NCI-H82 (cell line): Measurements from ENCODE around the gene GDF7.
"Not testable (repeated sequence)": the region's sequence is repeated elsewhere in the genome, so short reads cannot be mapped to it uniquely, and the experiment has no call there.

Experiments
- DNase-seq: peaks from one replicate; lab custom pipeline; 2025; lab: John Stamatoyannopoulos, UW

The GDF7 gene

GRCh38 chr2:20698916-20699613, 32.1 kb downstream of the GDF7 start:
- no peak for DNase-seq

GRCh38 chr2:20702563-20702962, 35.6 kb downstream of the GDF7 start:
- DNase-seq: no peak

GRCh38 chr2:20704886-20705285, 37.9 kb downstream of the GDF7 start:
- DNase-seq: no peak

- DNase-seq: no peak
Observed at GRCh38 chr2:20706217-20706616, 39.3 kb downstream of the GDF7 start.

- no peak for DNase-seq
Observed at GRCh38 chr2:20706786-20707185, 39.8 kb downstream of the GDF7 start.

GRCh38 chr2:20707601-20708000, 40.7 kb downstream of the GDF7 start:
- peak; percentile 39 for DNase-seq

GRCh38 chr2:20711641-20712040, 44.7 kb downstream of the GDF7 start:
- not testable (repeated sequence) for DNase-seq

GRCh38 chr2:20713585-20713984, 46.6 kb downstream of the GDF7 start:
- DNase-seq: not testable (repeated sequence)

GRCh38 chr2:20714412-20714811, 47.5 kb downstream of the GDF7 start:
- DNase-seq: not testable (repeated sequence)

- not testable (repeated sequence) for DNase-seq
Observed at GRCh38 chr2:20716164-20716563, 49.2 kb downstream of the GDF7 start.

- no peak for DNase-seq
Observed at GRCh38 chr2:20717641-20718040, 50.7 kb downstream of the GDF7 start.

GRCh38 chr2:20722592-20723240, 55.8 kb downstream of the GDF7 start:
- DNase-seq: no peak

- no peak for DNase-seq
Observed at GRCh38 chr2:20723543-20723942, 56.6 kb downstream of the GDF7 start.

GRCh38 chr2:20724500-20725053, 57.6 kb downstream of the GDF7 start:
- no peak for DNase-seq

GRCh38 chr2:20725782-20726181, 58.8 kb downstream of the GDF7 start:
- DNase-seq: no peak

- DNase-seq: no peak
Observed at GRCh38 chr2:20726913-20727312, 60.0 kb downstream of the GDF7 start.

- no peak for DNase-seq
Observed at GRCh38 chr2:20728114-20728758, 61.3 kb downstream of the GDF7 start.
